ENCODE measurements around the gene EHD1. TPM values are rescaled to one million over a fixed set of nuclear protein-coding genes. Genes with fewer than 3 reads are reported as not detected.
A peak's percentile ranks its signal among the peaks of the same experiment; 100 is the strongest.

EHD1 gene
- total RNA-seq, 1 experiment from 2014 or later: 92.8 TPM

DNA sequence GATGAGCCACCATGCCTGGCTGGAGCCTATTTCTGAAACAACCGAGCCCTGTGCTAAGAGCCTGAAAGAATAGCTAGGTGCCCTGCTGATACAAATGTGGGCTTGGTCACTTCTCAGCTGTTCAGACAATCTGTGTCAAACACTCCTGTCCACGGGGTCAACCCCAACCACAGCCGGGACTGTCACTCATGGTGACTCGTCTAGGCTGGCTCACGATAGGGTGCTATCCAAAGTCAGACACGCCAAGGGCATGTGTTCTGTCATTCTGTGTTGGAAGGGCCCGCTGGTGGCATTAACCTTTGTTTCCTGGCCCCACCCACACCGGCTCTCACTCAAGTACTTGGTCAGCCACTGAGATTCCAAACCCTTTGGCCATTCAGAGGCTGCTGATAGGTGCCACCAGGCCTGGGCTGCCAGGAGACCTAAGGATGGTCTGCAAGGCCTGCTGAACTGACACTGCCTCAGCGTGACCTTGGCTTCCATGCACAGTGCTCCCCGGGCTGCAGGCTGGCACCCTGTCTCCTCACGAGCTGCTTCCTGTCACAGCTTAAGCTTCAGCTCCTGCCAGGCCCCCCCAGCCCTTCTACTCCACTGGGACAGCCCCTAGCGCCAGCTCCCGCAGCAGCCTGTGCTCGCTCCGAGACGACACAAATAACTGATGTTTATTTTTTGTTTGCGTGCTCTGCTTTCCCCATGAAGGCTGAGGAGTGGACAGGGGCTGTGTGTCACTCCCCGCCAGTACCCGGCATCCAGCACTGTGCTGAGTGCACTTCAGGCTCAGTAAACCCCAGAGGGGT lies 19.8 kb downstream of the EHD1 start:
- intact Hi-C loops (cut with micrococcal nuclease; ENCODE audit: unreplicated experiment): no loop called here
- Mint-ChIP-seq H3K4me1 (ENCODE audit: low read depth, unreplicated experiment) (peaks cover 28% of the 10 kb centered on the region), H3K36me3 (ENCODE audit: insufficient read depth, unreplicated experiment) (peaks cover 49% of the 10 kb centered on the region), H3K27ac (ENCODE audit: unreplicated experiment) (no peak overlapping the region), H3K4me3 (ENCODE audit: low read depth, unreplicated experiment) (no peak overlapping the region), H3K9me3 (ENCODE audit: low read depth, unreplicated experiment) (no peaks in the 10 kb centered on the region), H3K27me3 (ENCODE audit: unreplicated experiment) (no peaks in the 10 kb centered on the region)
- DNase-seq: no peak
- CTCF ChIA-PET: interaction anchor here (1.1 kb wide), 1 partner anchor 15 kb away, joined by 3 read pairs; no protein-coding TSS in a partner anchor
- TF ChIP-seq, protein P1, sequence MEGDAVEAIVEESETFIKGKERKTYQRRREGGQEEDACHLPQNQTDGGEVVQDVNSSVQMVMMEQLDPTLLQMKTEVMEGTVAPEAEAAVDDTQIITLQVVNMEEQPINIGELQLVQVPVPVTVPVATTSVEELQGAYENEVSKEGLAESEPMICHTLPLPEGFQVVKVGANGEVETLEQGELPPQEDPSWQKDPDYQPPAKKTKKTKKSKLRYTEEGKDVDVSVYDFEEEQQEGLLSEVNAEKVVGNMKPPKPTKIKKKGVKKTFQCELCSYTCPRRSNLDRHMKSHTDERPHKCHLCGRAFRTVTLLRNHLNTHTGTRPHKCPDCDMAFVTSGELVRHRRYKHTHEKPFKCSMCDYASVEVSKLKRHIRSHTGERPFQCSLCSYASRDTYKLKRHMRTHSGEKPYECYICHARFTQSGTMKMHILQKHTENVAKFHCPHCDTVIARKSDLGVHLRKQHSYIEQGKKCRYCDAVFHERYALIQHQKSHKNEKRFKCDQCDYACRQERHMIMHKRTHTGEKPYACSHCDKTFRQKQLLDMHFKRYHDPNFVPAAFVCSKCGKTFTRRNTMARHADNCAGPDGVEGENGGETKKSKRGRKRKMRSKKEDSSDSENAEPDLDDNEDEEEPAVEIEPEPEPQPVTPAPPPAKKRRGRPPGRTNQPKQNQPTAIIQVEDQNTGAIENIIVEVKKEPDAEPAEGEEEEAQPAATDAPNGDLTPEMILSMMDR (IDR thresholded peaks at IDR 0.05; ENCODE audit: unreplicated experiment): no peak
- BruUV-seq (replicated peaks): no TSS peak

DNA sequence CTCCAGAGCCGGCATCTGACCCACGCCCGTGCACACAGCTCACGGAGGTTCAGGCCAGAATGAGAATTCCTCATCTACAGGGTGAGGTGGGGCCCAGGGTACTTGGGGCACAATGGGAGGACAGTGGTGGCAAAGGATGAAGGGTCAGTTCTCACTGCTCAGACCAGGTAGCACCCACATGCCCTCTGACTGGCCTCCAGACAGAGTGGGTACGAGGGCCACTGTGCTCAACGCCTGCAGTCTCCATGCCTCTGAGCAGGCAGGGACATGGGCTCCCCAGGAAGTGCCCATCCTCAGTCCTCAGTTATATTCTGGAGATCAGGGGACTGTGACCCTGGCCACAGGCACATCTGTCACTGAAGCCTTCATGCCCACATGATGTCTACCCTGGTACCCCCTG lies 20.9 kb downstream of the EHD1 start:
- Mint-ChIP-seq H3K27me3 (ENCODE audit: unreplicated experiment) (no peaks in the 10 kb centered on the region), H3K9me3 (ENCODE audit: low read depth, unreplicated experiment) (no peaks in the 10 kb centered on the region), H3K4me3 (ENCODE audit: low read depth, unreplicated experiment) (no peak overlapping the region), H3K27ac (ENCODE audit: unreplicated experiment) (no peak overlapping the region), H3K4me1 (ENCODE audit: low read depth, unreplicated experiment) (peaks cover 39% of the 10 kb centered on the region), H3K36me3 (ENCODE audit: insufficient read depth, unreplicated experiment) (peaks cover 61% of the 10 kb centered on the region)
- CTCF ChIA-PET: interaction anchor here (0.7 to 1.1 kb wide), 5 partner anchors 9 to 157 kb away, joined by 3 to 7 read pairs (median 4); partner anchors contain the start of genes ARL2, BATF2 and EHD1
- intact Hi-C loops (cut with micrococcal nuclease; ENCODE audit: unreplicated experiment): no loop called here
- no peak for DNase-seq
- no TSS peak for BruUV-seq (replicated peaks)
- TF ChIP-seq, protein P1 (IDR thresholded peaks at IDR 0.05; ENCODE audit: unreplicated experiment): no peak

DNA sequence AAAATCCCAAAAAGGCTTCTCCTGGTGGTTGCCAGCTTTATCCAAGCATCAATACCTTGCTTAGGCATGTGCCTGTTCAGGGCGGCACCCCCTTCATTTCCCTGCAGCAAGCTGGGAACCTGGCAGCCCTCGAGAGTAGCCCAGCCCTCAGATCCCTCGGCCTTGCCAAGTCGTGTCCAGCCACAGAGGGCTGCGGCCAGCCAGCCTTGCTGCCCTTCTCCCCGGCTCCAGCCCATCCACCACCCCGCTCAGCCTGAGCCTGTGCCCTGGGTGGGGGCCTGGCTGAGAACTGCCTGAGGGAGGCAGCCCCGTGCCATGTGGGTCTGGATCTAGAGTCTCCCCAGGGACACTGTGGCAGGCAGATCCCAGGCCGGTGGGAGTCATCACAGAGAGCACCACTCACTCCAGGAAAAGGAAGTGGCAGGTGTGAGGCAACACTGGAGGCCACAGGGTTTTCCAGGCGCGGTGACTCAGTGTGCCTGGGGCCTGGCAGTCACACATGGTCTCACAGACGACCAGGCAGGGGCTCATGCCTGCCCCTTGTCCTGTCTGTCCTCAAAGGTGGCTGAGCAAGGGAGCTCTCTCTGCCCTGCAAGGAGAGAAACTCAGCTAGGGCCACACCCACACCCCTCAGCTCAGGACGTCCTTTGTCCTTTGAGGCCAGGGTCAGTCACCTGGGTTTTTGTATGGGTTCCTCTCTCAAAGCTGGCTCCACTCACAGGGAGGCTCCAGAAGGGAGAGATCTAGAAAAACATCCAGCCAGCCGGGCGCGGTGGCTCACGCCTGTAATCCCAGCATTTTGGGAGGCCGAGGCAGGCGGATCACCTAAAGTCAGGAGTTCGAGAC lies 21.8 kb downstream of the EHD1 start:
- H3K36me3 Mint-ChIP-seq (ENCODE audit: insufficient read depth, unreplicated experiment): peaks cover 68% of the 10 kb centered on the region
- intact Hi-C loops (cut with micrococcal nuclease; ENCODE audit: unreplicated experiment): no loop called here
- no peaks in the 10 kb centered on the region for H3K27me3 Mint-ChIP-seq (ENCODE audit: unreplicated experiment)
- peak overlapping the region; percentile 47 for H3K4me3 Mint-ChIP-seq (ENCODE audit: low read depth, unreplicated experiment)
- H3K9me3 Mint-ChIP-seq (ENCODE audit: low read depth, unreplicated experiment): no peaks in the 10 kb centered on the region
- TF ChIP-seq, protein P1 (IDR thresholded peaks at IDR 0.05; ENCODE audit: unreplicated experiment): no peak
- peak; percentile 91 for DNase-seq
- peak overlapping the region; percentile 84 for H3K27ac Mint-ChIP-seq (ENCODE audit: unreplicated experiment)
- CTCF ChIA-PET: interaction anchor here (0.5 to 2.1 kb wide), 9 partner anchors 9 to 157 kb away, joined by 3 to 15 read pairs (median 4); partner anchors contain the start of genes ARL2, BATF2 and EHD1
- H3K4me1 Mint-ChIP-seq (ENCODE audit: low read depth, unreplicated experiment): peaks cover 45% of the 10 kb centered on the region
- BruUV-seq (replicated peaks): no TSS peak

DNA sequence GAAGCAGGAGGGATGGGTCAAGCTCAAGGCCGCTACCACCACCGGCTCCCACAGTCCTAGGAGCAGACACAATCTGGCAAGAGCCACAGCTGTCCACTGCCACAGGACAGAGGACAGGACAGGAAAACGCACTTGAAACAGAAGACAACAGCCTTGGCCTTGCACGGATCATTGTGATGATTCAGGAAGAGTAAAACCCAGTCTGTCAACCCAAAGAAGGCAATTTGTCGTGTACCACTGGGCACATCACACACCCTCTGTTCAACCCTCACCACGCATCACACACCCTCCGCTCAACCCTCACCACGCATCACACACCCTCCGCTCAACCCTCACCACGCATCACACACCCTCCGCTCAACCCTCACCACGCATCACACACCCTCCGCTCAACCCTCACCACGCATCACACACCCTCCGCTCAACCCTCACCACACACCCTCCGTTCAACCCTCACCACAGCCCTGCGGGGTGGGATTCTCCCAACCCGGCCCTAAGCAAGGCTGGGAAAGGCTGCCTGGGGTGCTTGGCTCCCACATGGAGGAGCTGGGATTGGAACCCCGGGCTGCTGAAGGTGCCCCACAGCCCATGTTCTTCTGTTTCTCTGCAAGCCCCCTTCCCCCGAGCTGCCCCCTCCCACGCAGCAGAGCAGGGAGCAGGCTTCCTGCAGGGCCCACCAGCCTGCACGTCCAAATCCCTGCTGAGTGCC lies 22.7 kb downstream of the EHD1 start:
- CTCF ChIA-PET: interaction anchor here (0.5 to 3.1 kb wide), 5 partner anchors 12 to 110 kb away, joined by 4 to 20 read pairs (median 13); partner anchors contain the start of gene EHD1
- no peak for DNase-seq
- H3K27ac Mint-ChIP-seq (ENCODE audit: unreplicated experiment): peak overlapping the region; percentile 84
- BruUV-seq (replicated peaks): TSS peak; percentile 81
- no peaks in the 10 kb centered on the region for H3K27me3 Mint-ChIP-seq (ENCODE audit: unreplicated experiment)
- H3K4me1 Mint-ChIP-seq (ENCODE audit: low read depth, unreplicated experiment): peaks cover 53% of the 10 kb centered on the region
- intact Hi-C loops (cut with micrococcal nuclease; ENCODE audit: unreplicated experiment): loop anchor here (2.0 kb wide), 1 partner anchor 39 kb away; no protein-coding TSS in a partner anchor
- peaks cover 76% of the 10 kb centered on the region for H3K36me3 Mint-ChIP-seq (ENCODE audit: insufficient read depth, unreplicated experiment)
- H3K4me3 Mint-ChIP-seq (ENCODE audit: low read depth, unreplicated experiment): peak overlapping the region; percentile 52
- H3K9me3 Mint-ChIP-seq (ENCODE audit: low read depth, unreplicated experiment): no peaks in the 10 kb centered on the region
- TF ChIP-seq, protein P1 (IDR thresholded peaks at IDR 0.05; ENCODE audit: unreplicated experiment): no peak
